GM18498 (cell line): ENCODE results near the gene ABCA13.

ENCODE experiments used
- ATAC-seq: cut with Tn5 transposase; IDR thresholded peaks from one replicate; pipeline ENCODE4 v1.9.1; 2021; ENCODE audit warnings: mild to moderate bottlenecking, moderate library complexity; ENCODE audit not compliant: unreplicated experiment

The ABCA13 gene

DNA sequence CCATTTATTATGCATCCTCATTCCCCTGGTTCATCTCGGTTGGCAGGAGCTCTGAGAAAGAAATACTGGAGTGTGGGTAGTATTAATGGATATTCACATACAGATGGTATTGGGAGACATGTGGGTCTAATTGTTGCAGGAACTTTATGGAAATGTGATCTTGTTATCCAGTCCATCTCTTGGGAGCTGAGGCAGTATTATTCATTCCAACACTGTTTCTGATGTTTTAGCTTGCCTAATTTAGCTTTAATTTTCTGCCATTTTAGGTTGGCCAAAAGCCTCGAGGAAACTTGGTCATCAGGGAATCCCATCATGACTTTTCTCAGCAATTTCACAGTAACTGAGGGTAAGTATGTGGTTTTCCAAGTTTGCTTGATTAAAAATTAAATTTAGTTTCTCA, 125.7 kb downstream of the ABCA13 start:
- ATAC-seq: no peak

DNA sequence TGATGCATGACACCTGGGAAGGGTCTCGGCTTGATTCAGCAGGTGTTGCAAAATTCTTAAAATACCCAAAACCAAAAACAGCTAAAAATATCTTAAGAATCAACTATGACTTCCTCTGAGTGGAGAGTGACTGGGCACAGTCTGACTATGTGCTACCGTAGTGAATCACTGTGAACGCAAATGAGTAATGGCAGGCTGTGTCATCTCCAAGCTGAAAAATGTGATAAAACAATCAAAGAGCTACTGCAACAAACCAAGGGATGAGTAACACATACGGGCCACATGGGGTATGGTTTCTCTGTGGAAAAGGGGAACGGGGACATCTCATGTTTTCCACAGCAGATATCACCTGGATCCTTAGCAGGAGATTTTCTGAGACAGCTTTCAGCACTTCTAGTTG, 127.5 kb downstream of the ABCA13 start:
- ATAC-seq: peak; percentile 42

DNA sequence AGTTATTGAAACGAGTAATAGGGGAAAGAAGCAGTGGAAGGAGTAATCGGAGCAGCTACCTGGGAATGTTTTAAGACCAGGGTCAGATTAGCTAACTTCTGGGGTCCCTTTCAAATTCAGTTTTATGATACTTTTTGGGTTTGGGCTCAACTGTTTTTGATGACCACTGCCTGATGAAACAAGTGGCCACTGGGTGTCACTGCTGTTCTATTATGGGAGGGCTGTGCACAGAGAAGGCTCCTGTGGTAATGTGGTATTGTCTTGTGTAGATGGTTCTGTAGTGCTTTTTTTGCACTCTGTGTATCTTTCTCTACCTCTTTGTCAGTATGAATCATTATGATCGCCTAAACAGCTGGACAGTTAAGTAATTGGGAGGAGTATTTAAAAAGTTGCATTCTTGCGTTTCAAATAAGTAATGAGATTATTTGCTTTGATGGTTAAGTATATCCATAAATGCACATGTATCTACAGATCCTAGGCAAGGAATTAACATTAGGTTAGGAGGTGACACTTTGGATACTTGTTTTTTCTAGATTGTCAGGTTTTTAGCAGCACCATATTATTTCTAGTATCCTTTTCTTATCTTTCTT, 128.4 kb downstream of the ABCA13 start:
- ATAC-seq: peak; percentile 90

DNA sequence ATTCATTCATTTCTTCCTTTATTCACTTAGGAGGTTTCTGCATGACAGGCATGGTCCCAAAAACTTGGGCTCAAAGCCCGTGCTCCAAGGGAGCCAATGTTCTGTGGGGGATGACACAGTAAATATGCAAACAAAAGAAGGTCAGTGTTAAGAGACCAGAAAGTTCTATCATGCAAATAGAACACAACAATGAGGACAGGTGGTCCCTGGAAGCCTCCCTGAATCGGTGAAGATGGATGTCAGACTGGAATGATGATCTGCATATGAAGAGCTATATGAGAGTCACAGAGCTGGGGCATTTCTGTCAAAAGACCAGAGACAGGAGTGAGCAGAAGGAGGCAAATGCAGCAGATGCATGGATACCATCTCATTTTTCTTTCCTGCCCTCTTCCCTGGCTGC, 129.0 kb downstream of the ABCA13 start:
- no peak for ATAC-seq

DNA sequence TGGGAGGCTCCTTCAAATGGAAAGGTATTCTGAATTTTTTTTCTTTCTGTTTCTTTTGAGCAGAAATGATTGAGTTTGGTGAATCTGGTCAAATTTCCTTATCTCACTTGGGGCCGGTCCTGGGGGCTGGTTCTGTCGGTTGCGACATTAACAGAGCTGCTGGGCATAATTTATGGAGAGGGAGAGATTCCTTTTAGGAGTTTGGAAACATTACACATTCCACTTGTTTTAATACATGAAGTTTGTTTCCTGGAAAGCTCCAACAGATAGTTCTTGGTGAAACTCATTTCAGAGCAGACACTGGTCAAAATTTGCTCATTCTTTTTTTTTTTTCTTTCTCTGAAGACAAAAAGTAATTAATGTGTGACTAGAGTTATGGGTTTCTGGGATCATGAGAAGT, 129.9 kb downstream of the ABCA13 start:
- no peak for ATAC-seq

DNA sequence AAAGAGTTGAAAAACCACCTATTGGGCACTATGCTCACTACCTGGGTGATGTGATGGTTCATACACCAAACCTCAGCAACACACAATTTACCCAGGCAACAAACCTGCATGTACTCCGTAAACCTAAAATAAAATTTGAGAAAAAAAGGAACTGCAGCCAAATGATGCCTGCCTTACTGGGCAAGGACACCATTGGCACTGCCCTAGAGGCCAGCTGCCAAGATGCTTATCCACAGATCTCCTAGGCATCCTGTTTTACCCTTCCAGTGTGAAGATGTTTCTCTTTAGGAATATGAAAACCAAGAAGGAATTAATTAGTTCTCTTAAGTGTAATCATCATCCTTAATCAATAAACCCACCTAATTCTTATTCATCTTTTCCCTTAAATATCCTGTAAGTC, 133.4 kb downstream of the ABCA13 start:
- no peak for ATAC-seq

DNA sequence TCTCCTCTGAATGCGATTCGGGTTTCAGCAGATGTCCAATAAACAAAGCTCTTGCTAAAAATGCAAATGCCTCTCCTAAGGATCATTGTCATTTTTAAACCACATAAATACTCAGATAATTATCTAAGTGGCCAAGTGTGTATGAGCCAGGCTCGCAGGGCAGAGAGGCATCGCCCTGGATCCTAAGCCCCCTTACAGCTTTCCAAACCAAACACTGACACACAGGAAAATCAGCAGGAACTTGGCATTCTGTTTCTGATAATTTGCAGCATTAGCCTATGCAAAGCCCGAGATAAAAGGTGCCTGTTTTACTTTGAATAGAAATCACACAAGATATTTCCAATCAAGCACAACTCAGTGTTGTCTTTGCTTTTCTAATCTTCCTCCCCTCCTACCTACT, 134.4 kb downstream of the ABCA13 start:
- ATAC-seq: no peak

DNA sequence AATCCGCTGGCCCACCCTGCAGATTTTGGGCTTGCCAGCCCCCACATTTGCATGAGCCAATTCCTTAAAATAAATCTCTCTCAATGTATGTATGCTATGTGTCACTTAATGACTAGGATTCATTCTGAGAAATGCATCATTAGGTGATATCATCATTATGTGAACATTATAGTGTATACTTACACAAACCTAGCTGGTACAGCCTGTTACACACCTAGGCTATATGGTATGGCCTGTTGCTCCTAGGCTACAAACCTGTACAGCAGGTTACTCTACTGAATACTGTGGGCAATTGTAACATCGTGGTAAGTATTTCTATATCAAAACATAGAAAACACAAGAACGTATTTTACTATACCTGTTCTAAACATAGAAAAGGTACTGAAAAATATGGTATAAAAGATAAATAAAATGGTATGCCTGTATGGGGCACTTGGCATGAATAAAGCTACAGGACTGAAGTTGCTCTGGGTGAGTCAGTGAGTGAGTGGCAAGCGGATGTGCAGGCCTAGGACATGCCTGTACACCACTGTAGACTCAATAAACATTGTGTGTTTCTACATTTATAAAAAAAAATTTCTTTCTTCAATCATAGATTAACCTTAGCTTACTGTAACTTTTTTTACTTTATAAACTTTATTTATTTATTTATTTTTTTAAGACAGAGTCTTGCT, 135.9 kb downstream of the ABCA13 start:
- ATAC-seq: no peak

DNA sequence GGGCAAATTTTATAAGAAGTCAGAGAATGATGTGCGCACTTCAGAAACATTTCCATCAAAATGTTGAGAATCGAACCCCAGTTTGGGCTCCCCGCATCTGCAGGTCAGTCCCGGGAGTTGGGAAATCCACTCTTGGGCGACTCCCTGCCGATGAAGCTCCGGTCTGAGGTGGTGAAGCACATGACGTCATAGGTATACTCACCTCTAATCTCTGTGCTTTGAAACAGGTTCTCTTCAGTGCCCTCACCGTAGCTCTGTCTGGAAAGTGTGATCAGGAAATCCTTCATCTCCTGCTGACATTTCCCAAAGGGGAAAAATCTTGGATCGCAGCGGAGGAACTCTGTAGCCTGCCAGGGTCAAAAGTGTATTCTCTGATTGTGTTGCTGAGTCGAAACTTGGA, 138.5 kb downstream of the ABCA13 start:
- ATAC-seq: no peak

DNA sequence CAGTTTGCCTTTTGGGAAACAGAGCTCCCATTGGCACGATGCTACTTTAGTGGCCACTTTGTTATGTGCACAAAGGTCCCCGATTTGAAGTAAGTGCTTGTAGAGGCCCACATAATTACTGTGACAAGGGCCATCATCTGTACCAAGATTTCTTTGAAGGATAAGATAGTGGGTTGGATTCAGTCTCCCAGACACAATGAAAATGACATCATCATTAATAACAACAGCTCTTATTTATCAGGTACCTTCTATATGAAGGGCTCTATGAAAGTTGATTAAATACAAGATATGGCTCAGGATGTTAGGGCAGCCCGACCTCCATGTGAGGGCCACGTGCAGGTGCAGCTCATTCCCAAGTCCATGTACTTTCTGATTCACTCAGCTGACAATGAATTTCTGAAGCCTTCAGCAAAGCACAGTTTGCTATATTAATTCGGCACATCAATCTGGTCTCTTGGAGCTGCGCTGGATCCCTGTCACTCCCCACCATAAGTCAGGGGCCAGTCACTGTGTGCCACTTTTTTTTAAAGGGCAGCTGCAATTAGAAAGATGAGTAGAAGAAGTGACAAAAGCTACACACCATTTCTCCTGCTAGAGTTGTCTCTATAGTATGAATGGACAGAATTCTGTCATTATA, 140.3 kb downstream of the ABCA13 start:
- ATAC-seq: no peak

DNA sequence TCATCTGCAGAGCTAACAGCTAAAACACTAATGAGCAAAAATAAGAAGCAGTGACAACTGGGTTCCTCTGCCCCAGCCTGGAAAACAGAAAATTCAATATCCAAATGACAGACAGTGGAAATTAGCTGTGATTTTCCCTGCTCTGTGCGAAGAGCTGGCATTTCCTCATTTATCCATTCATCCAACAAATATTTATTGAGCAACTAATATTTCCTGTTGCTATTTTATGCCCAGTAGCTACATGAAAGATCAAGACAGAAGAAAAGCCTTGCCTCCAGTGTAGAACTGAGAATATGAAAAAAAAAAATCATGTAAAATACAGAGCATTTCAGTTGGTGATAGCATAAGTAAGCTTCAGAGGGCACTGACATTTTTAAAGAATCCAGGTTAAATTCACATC, 140.9 kb downstream of the ABCA13 start:
- ATAC-seq: no peak

DNA sequence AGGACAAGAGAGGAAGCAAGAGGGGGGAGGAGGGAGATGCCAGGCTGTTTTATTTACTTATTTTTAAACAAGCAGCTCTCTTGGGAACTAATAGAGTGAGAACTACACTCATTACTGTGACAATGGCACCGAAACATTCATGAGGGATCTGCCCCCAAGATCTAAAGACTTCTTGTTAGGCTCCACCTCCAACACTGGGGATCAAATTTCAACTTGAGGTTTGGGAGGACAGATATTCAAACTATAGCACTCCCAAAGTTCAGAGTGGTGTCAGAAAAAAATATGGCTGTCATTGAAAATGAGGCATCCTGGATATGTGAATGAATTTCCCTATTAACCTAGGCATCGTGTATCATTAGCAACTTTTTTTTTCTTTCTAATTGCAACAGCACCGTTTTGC, 145.5 kb downstream of the ABCA13 start:
- ATAC-seq: no peak

DNA sequence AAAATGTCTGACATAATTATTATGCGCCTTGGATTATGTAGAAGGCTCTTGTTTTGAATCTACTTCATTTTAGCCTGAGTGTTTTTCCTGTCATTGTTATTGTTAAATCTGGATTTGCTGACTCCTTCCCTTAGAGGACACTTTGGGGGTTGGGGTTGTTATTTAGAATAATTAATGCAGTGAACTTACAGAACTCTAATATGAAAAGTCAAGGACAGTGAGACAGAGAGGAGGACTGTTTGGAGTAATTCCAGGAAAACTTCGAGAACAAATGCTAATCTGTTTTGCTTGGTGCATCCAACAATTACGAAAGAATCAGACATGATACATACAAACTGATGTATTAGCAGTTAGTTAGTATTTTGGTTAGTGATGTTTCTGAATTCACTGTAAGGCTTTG, 146.1 kb downstream of the ABCA13 start:
- ATAC-seq: no peak

DNA sequence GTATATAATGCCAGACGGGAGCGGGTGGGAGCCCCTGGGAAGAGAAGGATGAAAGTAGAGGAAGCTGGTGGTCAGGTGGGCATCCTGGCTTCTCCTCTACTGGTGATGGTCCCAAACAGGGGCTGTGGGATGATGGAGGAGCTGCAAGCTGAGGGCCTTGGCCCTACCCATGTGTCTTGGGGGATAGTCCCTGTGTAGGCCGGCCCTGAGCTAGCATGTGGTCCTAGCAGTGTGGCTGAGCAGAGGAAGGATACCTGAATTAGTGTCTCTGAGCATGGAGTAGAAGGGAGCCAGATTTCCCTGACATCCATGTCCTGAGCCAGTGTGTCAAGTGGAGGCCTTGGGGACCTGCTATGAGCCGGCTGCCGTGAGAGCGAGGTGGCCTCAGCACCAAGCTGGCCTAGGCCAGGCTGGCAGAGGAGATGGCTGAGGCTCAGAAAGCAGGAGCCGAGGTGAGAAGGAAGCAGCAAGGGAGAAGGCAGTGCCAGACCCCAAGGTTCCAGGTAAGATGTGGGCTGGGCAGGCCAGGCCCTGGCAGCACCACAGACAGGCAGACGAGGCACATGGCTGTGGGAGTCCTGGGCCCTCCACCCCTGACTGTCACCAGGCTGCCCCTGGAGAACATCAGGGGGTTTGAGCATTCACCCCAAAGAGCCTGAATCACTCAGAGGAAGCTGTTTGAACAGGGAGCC, 150.2 kb downstream of the ABCA13 start:
- no peak for ATAC-seq

DNA sequence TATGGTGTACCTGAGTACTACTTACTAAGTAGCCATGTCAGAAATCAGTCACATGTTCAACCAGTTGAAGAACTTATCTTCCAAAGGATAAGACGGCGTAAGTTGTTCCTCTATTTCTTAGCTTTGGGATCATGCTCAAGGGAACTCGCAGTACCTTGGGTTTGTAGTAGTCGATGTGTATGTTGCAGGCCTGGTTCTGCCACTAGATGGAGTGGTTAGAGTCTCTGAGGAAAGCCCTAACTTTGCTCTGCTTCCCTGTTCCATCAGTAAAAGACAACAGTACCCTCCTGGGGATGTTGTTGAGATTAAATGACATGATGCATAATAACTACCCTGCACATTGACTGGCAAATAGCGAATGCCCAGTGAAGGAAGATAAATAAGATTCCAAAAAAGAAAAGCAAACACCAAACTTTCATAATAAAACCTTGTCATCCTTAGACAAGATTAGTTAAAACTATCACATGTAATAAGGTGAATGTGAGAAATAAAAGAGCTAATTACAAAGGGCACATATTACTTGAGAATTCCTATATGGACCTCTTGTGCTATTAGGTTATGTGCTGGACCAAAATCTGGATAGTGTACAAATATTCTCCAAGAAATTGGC, 165.9 kb downstream of the ABCA13 start:
- peak; percentile 46 for ATAC-seq

DNA sequence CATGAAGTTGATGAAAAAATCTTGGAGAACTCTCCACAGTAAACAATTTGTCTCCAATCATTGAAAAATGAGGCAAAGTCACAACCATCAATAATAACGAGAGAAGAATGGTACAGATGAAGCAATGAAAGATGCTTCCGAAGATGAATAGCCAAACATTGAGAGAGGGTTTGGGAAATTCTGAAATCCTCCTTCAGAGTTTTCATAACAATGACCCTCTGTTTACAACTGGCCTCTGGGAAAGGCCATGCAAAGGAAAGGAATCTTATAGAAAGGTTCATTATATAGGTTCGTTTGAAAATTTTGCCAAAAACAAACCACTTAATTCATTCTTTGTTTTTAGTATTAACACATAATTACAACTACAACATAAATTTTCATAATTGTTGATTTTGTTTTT, 166.5 kb downstream of the ABCA13 start:
- no peak for ATAC-seq

DNA sequence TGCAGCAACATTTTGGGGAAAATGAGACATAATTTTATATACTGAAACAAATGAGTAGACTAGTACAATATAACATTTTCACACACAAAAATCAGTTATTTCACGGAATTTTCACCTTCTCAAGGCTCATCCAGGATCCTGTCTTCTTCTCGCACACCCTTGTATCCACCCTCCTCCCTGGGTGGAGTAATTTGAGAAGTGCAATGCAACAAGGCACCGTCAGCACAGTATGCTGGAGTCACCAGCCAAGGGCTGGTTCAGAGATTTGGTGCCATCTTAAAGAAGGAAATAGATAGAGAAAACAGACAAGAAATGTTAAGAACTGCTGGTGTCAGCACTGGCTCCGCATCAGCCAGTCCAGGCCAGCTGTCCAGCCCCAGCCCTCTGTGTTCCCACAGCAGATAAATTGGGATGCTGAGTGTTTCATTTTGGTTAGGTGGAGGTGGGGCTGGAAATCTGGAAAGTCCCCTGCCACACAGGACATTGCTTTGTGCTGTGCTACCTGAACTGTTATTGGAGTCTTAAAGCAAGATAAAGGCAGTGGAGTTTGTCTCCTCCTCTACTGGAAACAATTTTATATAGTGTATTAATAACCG, 176.1 kb downstream of the ABCA13 start:
- ATAC-seq: no peak

DNA sequence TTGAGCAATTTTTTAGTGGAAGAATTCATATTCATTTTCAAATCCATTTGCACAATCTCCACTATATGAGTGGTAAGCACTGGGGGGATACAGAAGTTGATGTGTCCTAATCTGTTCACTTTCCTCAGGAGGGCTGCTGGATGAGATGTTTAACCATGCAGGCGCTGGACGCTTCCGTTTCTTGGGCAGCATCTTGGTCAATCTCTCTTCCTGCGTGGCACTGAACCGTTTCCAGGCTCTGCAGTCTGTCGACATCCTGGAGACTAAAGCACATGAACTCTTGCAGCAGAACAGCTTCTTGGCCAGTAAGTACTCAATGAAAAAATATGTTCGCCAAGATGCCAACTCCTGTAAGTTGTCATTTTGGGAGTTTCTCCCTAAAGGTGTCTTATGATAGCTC, 179.3 kb downstream of the ABCA13 start:
- ATAC-seq: no peak

DNA sequence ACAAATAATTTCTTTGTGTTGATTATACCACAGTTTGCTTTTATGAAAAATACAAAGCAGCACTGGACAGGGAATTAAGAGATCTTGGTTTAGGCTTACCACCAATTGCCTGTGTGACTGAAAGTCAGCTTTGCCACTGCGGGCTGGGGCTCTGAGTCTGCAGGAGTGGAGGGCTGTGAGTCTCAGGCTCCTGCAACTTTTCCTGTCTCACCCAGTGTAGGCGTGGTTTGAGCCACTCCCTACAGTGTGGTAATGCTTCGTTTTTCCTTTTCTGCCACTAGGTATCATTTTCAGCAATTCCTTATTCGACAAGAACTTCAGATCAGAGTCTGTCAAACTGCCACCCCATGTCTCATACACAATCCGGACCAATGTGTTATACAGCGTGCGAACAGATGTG, 180.6 kb downstream of the ABCA13 start:
- ATAC-seq: no peak

DNA sequence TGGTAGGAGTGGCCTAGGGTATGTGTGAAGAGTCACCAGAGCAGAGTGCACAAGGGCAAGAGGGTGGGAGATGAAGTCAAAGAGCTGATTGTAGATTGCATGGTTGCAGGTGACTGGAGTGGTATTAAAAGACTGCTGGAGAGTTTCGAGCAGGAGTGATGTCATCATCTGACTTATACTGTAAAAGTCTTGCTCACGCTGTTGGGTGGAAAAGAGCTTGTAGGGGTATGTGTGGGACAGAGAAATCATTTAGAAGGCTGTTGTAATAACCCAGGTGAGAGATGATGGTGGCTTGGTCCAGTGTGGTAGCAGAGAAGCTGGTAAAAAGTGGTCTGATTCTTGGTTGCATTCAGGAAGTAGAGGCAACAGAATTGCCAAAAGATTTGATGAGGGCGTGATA, 184.1 kb downstream of the ABCA13 start:
- ATAC-seq: no peak

DNA sequence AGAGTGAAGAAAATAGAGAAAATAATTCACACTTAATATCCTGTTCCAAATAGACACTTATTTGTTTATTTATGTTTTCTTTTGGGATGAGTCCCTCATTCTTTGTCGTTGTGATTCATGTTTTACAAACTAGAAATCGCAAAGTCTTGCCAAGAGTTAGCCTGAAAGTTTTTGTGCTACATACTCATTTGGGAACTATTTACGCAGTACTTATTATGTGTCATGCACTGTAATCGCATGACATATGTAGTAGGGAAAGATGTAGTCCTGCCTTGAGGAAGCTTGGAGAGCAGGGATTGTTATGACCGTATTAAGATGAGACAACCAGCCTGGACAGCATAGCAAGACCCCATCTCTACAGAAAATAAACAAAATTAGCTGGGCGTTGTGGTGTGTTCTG, 189.3 kb downstream of the ABCA13 start:
- no peak for ATAC-seq
